Measurements from ENCODE around the gene PITX1.

DNA sequence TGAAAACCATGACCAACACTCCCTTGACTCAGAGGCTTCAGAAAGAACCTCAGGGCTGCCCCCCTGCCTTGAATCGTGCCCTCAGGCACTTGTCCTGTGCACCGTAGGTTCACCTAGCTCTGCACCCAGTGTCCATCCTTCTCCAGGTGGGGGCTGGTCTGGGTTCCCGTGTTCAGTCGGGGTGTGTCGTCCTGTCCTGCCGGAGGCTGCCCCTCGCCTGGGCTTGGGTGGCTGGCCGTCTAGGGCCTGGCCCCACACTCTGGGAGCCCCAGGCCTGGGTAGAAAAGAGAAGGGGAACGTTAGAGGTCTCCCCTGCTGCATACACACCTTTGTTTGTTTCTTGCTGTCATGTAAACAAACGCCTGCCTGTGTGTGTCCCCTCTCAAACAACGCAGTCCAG lies 37.0 kb downstream of the PITX1 start:
- TF ChIP-seq POLR2A (IDR thresholded peaks at IDR 0.05), result no peak
- TF ChIP-seq, protein P1, sequence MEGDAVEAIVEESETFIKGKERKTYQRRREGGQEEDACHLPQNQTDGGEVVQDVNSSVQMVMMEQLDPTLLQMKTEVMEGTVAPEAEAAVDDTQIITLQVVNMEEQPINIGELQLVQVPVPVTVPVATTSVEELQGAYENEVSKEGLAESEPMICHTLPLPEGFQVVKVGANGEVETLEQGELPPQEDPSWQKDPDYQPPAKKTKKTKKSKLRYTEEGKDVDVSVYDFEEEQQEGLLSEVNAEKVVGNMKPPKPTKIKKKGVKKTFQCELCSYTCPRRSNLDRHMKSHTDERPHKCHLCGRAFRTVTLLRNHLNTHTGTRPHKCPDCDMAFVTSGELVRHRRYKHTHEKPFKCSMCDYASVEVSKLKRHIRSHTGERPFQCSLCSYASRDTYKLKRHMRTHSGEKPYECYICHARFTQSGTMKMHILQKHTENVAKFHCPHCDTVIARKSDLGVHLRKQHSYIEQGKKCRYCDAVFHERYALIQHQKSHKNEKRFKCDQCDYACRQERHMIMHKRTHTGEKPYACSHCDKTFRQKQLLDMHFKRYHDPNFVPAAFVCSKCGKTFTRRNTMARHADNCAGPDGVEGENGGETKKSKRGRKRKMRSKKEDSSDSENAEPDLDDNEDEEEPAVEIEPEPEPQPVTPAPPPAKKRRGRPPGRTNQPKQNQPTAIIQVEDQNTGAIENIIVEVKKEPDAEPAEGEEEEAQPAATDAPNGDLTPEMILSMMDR (IDR thresholded peaks at IDR 0.05), result no peak
